ENCODE measurements around the gene XXYLT1. TPM values are rescaled to one million over a fixed set of nuclear protein-coding genes. Genes with fewer than 3 reads are reported as not detected.

XXYLT1 gene
- total and polyA plus RNA-seq, 9 of the 15 experiments (the other 6 are each of a cell fraction or from before 2014, with no cell fraction given): 1.9 to 18.9 (median 15.0) TPM

- H4K20me1 ChIP-seq (replicated peaks; ENCODE audit: control insufficient read depth, insufficient read depth, low read length): no peaks in the 10 kb centered on the region
- intact Hi-C loops (cut with micrococcal nuclease): loop anchor here (5.0 to 10.0 kb wide), 2 partner anchors 75 to 927 kb away; no protein-coding TSS in a partner anchor
Observed at GRCh38 chr3:195261925-195262324, 9.0 kb downstream of the XXYLT1 start.

More at GRCh38 chr3:195261925-195262324, 9.0 kb downstream of the XXYLT1 start:
- no peak for DNase-seq (ENCODE audit: extremely low read depth in 1 of 4, low spot score in 3 of 4)
- peaks cover 45% of the 10 kb centered on the region for H3K79me2 ChIP-seq (ENCODE audit: control insufficient read depth, insufficient read depth, low read length)
- no peak overlapping the region for H3K9ac ChIP-seq (ENCODE audit: insufficient read depth in 1 of 2, low read depth in 2 of 2, low read length in 2 of 2)
- H3K4me1 ChIP-seq (replicated peaks in 1 of 2; ENCODE audit: control insufficient read depth in 2 of 2, insufficient read depth in 2 of 2, low read length in 2 of 2): peaks cover 14 to 39% of the 10 kb centered on the region in 2 experiments
- FAIRE-seq: no peak
- ChIA-PET CTCF (ENCODE audit: low intra/inter-chr PET ratio) (no interaction called here), POLR2A (interaction anchor here (0.8 to 0.9 kb wide), 2 partner anchors 8 to 181 kb away, joined by 3 to 4 read pairs; partner anchors contain the start of gene ACAP2)
- TF ChIP-seq SPI1 (IDR thresholded peaks at IDR 0.05; ENCODE audit: borderline replicate concordance, low read depth, low read length) (0 out of 2 replicates have a peak, but pooled peaks have one; percentile 3), TCFL5 (CRISPR knock-in tag; conservative IDR thresholded peaks at IDR 0.05) (no peak), FOXK1 (CRISPR knock-in tag; IDR thresholded peaks at IDR 0.05; ENCODE audit: borderline replicate concordance) (no peak), ADNP (tag; IDR thresholded peaks at IDR 0.05) (no peak)
- TF ChIP-seq, protein P1, sequence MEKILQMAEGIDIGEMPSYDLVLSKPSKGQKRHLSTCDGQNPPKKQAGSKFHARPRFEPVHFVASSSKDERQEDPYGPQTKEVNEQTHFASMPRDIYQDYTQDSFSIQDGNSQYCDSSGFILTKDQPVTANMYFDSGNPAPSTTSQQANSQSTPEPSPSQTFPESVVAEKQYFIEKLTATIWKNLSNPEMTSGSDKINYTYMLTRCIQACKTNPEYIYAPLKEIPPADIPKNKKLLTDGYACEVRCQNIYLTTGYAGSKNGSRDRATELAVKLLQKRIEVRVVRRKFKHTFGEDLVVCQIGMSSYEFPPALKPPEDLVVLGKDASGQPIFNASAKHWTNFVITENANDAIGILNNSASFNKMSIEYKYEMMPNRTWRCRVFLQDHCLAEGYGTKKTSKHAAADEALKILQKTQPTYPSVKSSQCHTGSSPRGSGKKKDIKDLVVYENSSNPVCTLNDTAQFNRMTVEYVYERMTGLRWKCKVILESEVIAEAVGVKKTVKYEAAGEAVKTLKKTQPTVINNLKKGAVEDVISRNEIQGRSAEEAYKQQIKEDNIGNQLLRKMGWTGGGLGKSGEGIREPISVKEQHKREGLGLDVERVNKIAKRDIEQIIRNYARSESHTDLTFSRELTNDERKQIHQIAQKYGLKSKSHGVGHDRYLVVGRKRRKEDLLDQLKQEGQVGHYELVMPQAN (IDR thresholded peaks at IDR 0.05; ENCODE audit: borderline replicate concordance): no peak
- TF ChIP-seq, protein P2, sequence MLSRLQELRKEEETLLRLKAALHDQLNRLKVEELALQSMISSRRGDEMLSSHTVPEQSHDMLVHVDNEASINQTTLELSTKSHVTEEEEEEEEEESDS (CRISPR knock-in tag; IDR thresholded peaks at IDR 0.05): no peak
- no peaks in the 10 kb centered on the region for H3K9me1 ChIP-seq (ENCODE audit: control insufficient read depth, insufficient read depth, low read length)
- 85% methylated on average over 2 of the region's 2 CpGs for WGBS (ENCODE audit: insufficient coverage, low coverage, missing lambda C conversion rate)
- no peak overlapping the region for H3K4me2 ChIP-seq (ENCODE audit: insufficient read depth, low read length)
- no TSS peak for BruUV-seq (replicated peaks)
- no peak for ATAC-seq
- H3K9me3 ChIP-seq (replicated peaks; ENCODE audit: control insufficient read depth, insufficient read depth, low read depth, low read length): no peaks in the 10 kb centered on the region
- in situ Hi-C loops (cut with MboI): no loop called here
- H3K27ac ChIP-seq (ENCODE audit: extremely low read depth, low read depth, low read length): no peak overlapping the region
- H3K36me3 ChIP-seq (ENCODE audit: control insufficient read depth, insufficient read depth, low read length): peaks cover 23% of the 10 kb centered on the region; the same call in 2 of the 3 replicates
- no peak overlapping the region for H2AFZ ChIP-seq (ENCODE audit: low read depth, low read length)
- no peak overlapping the region for H3K4me3 ChIP-seq
- no peaks in the 10 kb centered on the region for H3K27me3 ChIP-seq (ENCODE audit: control insufficient read depth in 2 of 2, insufficient read depth in 2 of 2, low read length in 2 of 2)

Measured in K562 (cell line).